CD4-positive, CD25-positive, alpha-beta regulatory T cell (primary cell): ENCODE data around the gene FRMD3. TPM values are rescaled to one million over a fixed set of nuclear protein-coding genes. Genes with fewer than 3 reads are reported as not detected.

Source experiments
- ATAC-seq, 2 donors: fragments of 150-1000 bp; cut with Tn5 transposase; one replicate each; pipeline ENCODE4 v1.10.0; 2021; ENCODE audit warnings: low read depth in 2 of 2, moderate number of reproducible peaks in 2 of 2, moderate library complexity in 1 of 2
- DNase-seq, 3 donors: peaks; one replicate each; pipeline versions ENCODE4 v3.0.0 to v3.0.0-alpha.2; 2012 to 2022; ENCODE audit warnings: mixed read lengths in 1 of 3
- H3K27ac ChIP-seq: one replicate; pipeline ENCODE4 v1.7.0; 2013; ENCODE audit warnings: mild to moderate bottlenecking, low read length; ENCODE audit not compliant: insufficient read depth, poor library complexity, severe bottlenecking
- H3K27me3 ChIP-seq: one replicate; pipeline ENCODE4 v1.7.0; 2013; ENCODE audit warnings: low read length; ENCODE audit not compliant: control insufficient read depth, insufficient read depth
- H3K36me3 ChIP-seq: one replicate; pipeline ENCODE4 v1.7.0; 2013; ENCODE audit warnings: mild to moderate bottlenecking, low read length, moderate library complexity; ENCODE audit not compliant: control insufficient read depth, insufficient read depth
- H3K4me1 ChIP-seq: 2 replicates; pipeline ENCODE4 v1.7.0; 2013; ENCODE audit warnings: mild to moderate bottlenecking, low read length; ENCODE audit not compliant: insufficient read depth, control insufficient read depth, poor library complexity, severe bottlenecking
- H3K4me3 ChIP-seq: one replicate; pipeline ENCODE4 v1.7.0; 2013; ENCODE audit warnings: low read depth, mild to moderate bottlenecking, low read length, moderate library complexity
- H3K9me3 ChIP-seq, 2 experiments: 1 replicate in 1 of 2; 2 replicates in 1 of 2; pipeline ENCODE4 v1.7.0; 2013; ENCODE audit warnings: low read length in 2 of 2, mild to moderate bottlenecking in 1 of 2, moderate library complexity in 1 of 2; ENCODE audit not compliant: control insufficient read depth in 2 of 2
- H3K27ac Mint-ChIP-seq, 3 donors: one replicate each; pipeline ENCODE4 v1.8.0; 2020 to 2022; ENCODE audit warnings: mild to moderate bottlenecking in 3 of 3, mixed read lengths in 3 of 3, moderate library complexity in 2 of 3
- H3K27me3 Mint-ChIP-seq: one replicate; pipeline ENCODE4 v1.8.0; 2022; ENCODE audit warnings: mild to moderate bottlenecking, mixed read lengths
- H3K36me3 Mint-ChIP-seq: one replicate; pipeline ENCODE4 v1.8.0; 2020; ENCODE audit warnings: mixed read lengths
- H3K4me1 Mint-ChIP-seq, 4 donors: one replicate each; pipeline ENCODE4 v1.8.0; 2020 to 2022; ENCODE audit warnings: mixed read lengths in 4 of 4, mild to moderate bottlenecking in 1 of 4
- H3K4me3 Mint-ChIP-seq, 4 donors: one replicate each; pipeline ENCODE4 v1.8.0; 2020 to 2022; ENCODE audit warnings: mild to moderate bottlenecking in 4 of 4, mixed read lengths in 4 of 4, moderate library complexity in 3 of 4
- H3K9me3 Mint-ChIP-seq, 7 donors: one replicate each; pipeline ENCODE4 v1.8.0; 2020 to 2022; ENCODE audit warnings: mixed read lengths in 7 of 7, mild to moderate bottlenecking in 3 of 7, moderate library complexity in 2 of 7
- polyA plus RNA-seq, 4 donors: library from polyadenylated mRNA; unstranded; fragments of 300-500 nt; fragmentation: Illumina TruSeq; gene quantifications; one replicate each; pipeline ENCODE4 v1.2.3, GENCODE V29; 2021
- total RNA-seq: library from RNA; stranded (reverse); gene quantifications from one replicate; pipeline ENCODE4 v1.2.3, GENCODE V29; 2022

The FRMD3 gene
- total and polyA plus RNA-seq, 5 donors from 2014 or later: 0.25 to 2.8 TPM; not detected in 3

DNA sequence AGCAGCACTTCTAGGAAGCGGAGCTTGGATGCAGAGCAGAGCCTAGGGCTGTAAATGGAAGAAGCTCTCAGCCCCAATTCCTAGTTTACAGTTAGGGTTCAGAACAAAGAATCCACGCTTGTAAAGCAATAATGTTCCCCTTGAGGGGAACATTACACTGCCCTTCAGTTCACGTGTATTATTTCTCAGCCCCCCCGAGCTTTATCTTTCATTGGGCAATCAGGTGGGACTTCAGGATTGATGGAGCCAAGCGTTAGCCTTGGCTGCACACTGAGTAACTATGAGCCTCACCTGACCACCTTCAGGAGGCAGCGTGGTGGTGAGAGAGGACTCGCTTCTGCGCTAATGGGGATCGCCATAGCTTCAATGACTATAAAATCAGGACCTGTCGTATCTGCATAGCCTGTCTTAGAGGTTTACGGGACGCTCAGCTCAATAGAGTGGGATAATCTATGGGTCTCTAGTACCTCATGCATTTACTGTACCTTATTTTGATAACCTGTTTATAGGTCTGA is 318.2 kb downstream of the FRMD3 start:
- H3K27ac Mint-ChIP-seq: no peak overlapping the region
- no peak for DNase-seq
- Histone ChIP-seq H3K4me3 (no peak overlapping the region), H3K27ac (no peak overlapping the region), H3K27me3 (no peaks in the 10 kb centered on the region), H3K36me3 (no peaks in the 10 kb centered on the region), H3K9me3 (no peaks in the 10 kb centered on the region), H3K4me1 (peaks cover 3% of the 10 kb centered on the region)
- H3K4me1 Mint-ChIP-seq: peaks cover 0 to 6% (median 2%) of the 10 kb centered on the region in 4 donors
- no peaks in the 10 kb centered on the region for H3K36me3 Mint-ChIP-seq
- ATAC-seq: no peak
- peaks cover 26% of the 10 kb centered on the region for H3K27me3 Mint-ChIP-seq
- peak overlapping the region in 1 of 4 donors; percentile 72 for H3K4me3 Mint-ChIP-seq
- H3K9me3 Mint-ChIP-seq: peaks cover 0 to 11% (median 1%) of the 10 kb centered on the region in 7 donors

DNA sequence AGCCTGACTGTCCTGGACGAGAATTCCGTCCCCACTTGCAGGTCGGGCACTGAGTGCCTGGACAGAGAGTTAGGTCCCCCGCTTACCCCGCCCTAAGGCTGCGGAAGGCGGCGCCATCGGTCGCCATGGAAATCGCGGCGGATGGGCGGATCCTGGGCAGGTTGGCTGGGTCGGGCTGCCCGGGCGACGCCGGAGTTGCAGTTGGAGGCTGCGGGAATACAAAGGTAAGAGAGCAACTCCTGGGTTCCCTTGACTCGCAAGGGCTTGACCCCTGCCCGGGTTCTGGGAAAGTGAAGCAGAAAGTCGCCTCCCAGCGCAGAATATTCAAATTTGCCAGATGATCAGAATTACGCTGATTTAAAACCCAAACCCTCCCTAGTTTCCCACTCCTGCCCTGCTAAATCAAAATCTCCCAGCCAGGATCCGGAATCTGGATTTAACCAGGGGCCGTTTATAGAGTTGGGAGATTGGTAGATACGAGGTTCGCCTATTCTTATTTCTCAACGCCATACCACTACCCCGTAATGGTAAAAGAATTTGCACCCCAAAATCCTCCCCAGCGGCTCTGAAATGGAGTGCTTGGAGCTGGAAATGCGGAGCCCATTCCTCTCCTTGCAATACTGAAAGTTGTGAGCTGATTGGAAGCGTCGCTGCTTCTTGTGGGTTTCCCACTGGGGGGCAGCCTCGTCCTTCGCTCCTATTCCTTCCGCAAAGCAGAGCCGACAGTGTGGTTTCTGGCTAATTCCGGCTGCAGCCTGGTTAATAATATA is 318.9 kb downstream of the FRMD3 start:
- no peak overlapping the region for H3K27ac Mint-ChIP-seq

DNA sequence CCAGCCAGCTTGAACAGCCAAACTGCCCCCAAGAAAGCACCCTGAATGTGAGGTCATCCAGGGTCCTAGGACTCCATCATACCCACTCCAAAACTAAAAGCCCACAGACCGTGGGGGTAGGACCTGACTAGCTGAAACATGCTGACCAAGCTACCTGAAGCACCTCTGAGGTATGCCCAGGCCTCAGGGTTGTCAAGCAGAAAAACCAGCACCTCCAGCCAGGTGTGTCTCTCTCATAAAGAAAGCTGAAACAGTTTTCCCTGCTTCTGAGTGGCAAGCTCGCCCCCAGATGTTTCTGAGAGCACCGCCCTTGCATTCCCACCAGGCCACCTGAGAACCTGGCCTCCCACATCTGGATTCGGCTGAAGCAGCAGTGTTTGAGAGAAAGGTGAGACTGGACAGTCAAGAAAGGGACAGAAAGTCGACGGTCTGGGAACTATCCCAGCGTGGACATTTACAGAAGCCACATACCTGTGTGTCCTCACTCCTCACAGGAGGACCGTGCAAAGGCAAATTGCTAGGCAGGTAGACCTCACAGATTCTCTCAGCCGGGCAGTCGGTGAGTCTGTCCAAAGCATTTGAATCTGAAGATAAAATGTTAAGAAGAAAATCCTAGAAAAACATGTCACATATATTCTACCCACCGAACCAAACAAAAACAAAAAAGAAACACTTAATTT is 319.6 kb downstream of the FRMD3 start:
- peaks cover 0 to 6% (median 2%) of the 10 kb centered on the region in 4 donors for H3K4me1 Mint-ChIP-seq
- H3K36me3 Mint-ChIP-seq: no peaks in the 10 kb centered on the region
- no peak overlapping the region for H3K4me3 Mint-ChIP-seq
- Histone ChIP-seq H3K4me1 (peaks cover 3% of the 10 kb centered on the region), H3K36me3 (no peaks in the 10 kb centered on the region), H3K4me3 (no peak overlapping the region), H3K9me3 (no peaks in the 10 kb centered on the region), H3K27ac (no peak overlapping the region), H3K27me3 (no peaks in the 10 kb centered on the region)
- ATAC-seq (no peak), DNase-seq (no peak)
- peaks cover 0 to 11% (median 1%) of the 10 kb centered on the region in 7 donors for H3K9me3 Mint-ChIP-seq
- H3K27me3 Mint-ChIP-seq: peaks cover 26% of the 10 kb centered on the region
- no peak overlapping the region for H3K27ac Mint-ChIP-seq

More for the DNA sequence above, 318.9 kb downstream of the FRMD3 start:
- peaks cover 0 to 11% (median 1%) of the 10 kb centered on the region in 7 donors for H3K9me3 Mint-ChIP-seq
- H3K4me3 Mint-ChIP-seq: peak overlapping the region in 2 of 4 donors; percentile 32 to 72
- peaks cover 26% of the 10 kb centered on the region for H3K27me3 Mint-ChIP-seq
- DNase-seq: peak in 1 of 3 donors; percentile 5
- H3K4me3 ChIP-seq: peak overlapping the region; percentile 35
- peaks cover 0 to 6% (median 2%) of the 10 kb centered on the region in 4 donors for H3K4me1 Mint-ChIP-seq
- no peak overlapping the region for H3K27ac ChIP-seq
- ATAC-seq: no peak
- H3K36me3 Mint-ChIP-seq: no peaks in the 10 kb centered on the region
- H3K27me3 ChIP-seq: no peaks in the 10 kb centered on the region
- peaks cover 3% of the 10 kb centered on the region for H3K4me1 ChIP-seq
- no peaks in the 10 kb centered on the region for H3K36me3 ChIP-seq
- no peaks in the 10 kb centered on the region for H3K9me3 ChIP-seq

GRCh38 chr9:83209188-83209731 is 328.9 kb downstream of the FRMD3 start:
- Histone ChIP-seq H3K9me3 (no peaks in the 10 kb centered on the region), H3K27me3 (no peaks in the 10 kb centered on the region), H3K36me3 (no peaks in the 10 kb centered on the region), H3K27ac (no peak overlapping the region), H3K4me1 (no peaks in the 10 kb centered on the region), H3K4me3 (no peak overlapping the region)
- no peak overlapping the region for H3K27ac Mint-ChIP-seq
- H3K27me3 Mint-ChIP-seq: no peaks in the 10 kb centered on the region
- DNase-seq: no peak
- no peaks in the 10 kb centered on the region for H3K36me3 Mint-ChIP-seq
- no peaks in the 10 kb centered on the region for H3K4me1 Mint-ChIP-seq
- no peak overlapping the region for H3K4me3 Mint-ChIP-seq
- ATAC-seq: no peak
- peaks cover 0 to 3% (median 0%) of the 10 kb centered on the region in 7 donors for H3K9me3 Mint-ChIP-seq

- H3K36me3 ChIP-seq: no peaks in the 10 kb centered on the region
- no peaks in the 10 kb centered on the region for H3K27me3 ChIP-seq
- H3K4me3 ChIP-seq: no peak overlapping the region
- peaks cover 0 to 3% (median 0%) of the 10 kb centered on the region in 7 donors for H3K9me3 Mint-ChIP-seq
- no peak overlapping the region for H3K27ac Mint-ChIP-seq
- no peak for ATAC-seq
- no peaks in the 10 kb centered on the region for H3K4me1 ChIP-seq
- no peaks in the 10 kb centered on the region for H3K36me3 Mint-ChIP-seq
- H3K4me1 Mint-ChIP-seq: no peaks in the 10 kb centered on the region
- no peaks in the 10 kb centered on the region for H3K9me3 ChIP-seq
- no peak for DNase-seq
- H3K27ac ChIP-seq: no peak overlapping the region
- no peaks in the 10 kb centered on the region for H3K27me3 Mint-ChIP-seq
- no peak overlapping the region for H3K4me3 Mint-ChIP-seq
Observed at GRCh38 chr9:83208065-83208850, 329.9 kb downstream of the FRMD3 start.

- Mint-ChIP-seq H3K36me3 (no peaks in the 10 kb centered on the region), H3K4me1 (no peaks in the 10 kb centered on the region), H3K4me3 (no peak overlapping the region), H3K27me3 (no peaks in the 10 kb centered on the region), H3K9me3 (no peaks in the 10 kb centered on the region), H3K27ac (no peak overlapping the region)
- no peaks in the 10 kb centered on the region for H3K4me1 ChIP-seq
- ATAC-seq: no peak
- H3K27ac ChIP-seq: no peak overlapping the region
- DNase-seq: no peak
- no peak overlapping the region for H3K4me3 ChIP-seq
- H3K9me3 ChIP-seq: no peaks in the 10 kb centered on the region
- H3K36me3 ChIP-seq: no peaks in the 10 kb centered on the region
- H3K27me3 ChIP-seq: no peaks in the 10 kb centered on the region
Observed at GRCh38 chr9:83204047-83204446, 334.2 kb downstream of the FRMD3 start.

GRCh38 chr9:83200531-83200930 is 337.7 kb downstream of the FRMD3 start:
- Histone ChIP-seq H3K4me3 (no peak overlapping the region), H3K4me1 (no peaks in the 10 kb centered on the region), H3K36me3 (no peaks in the 10 kb centered on the region), H3K27ac (no peak overlapping the region), H3K27me3 (no peaks in the 10 kb centered on the region), H3K9me3 (no peaks in the 10 kb centered on the region)
- ATAC-seq (no peak), DNase-seq (no peak)
- Mint-ChIP-seq H3K4me3 (no peak overlapping the region), H3K27me3 (peaks cover 3% of the 10 kb centered on the region), H3K4me1 (no peaks in the 10 kb centered on the region), H3K9me3 (peaks cover 0 to 5% (median 0%) of the 10 kb centered on the region in 7 donors), H3K36me3 (no peaks in the 10 kb centered on the region), H3K27ac (no peak overlapping the region)
